GM19023 (cell line): ENCODE data around the gene SMTN.
"Not testable (repeated sequence)": the region's sequence is repeated elsewhere in the genome, so short reads cannot be mapped to it uniquely, and the experiment has no call there.

ENCODE experiments used
- ATAC-seq: cut with Tn5 transposase; IDR thresholded peaks from one replicate; pipeline ENCODE4 v1.9.1; 2021; ENCODE audit warnings: mild to moderate bottlenecking, moderate library complexity; ENCODE audit not compliant: unreplicated experiment

The SMTN gene

DNA sequence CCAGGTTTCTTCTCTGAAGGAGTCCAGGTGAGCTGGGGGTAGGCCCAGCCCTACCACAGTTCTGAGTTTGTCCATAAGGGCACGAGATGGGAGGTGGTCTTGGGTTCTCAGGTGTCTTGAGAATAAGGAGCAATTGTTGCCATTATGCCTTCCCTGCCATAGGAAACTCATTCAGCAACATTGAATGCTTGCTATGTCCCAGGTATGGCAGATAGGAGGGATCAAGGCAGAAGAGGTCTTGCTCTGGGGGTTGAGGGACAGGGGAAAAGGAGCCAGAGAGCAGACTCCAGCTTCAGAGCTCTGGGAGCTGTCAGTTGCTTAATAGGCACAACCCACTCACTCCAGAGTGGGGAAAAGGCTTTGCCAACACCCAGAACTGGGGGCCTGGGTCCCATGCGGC lies 22.0 kb downstream of the SMTN start:
- no peak for ATAC-seq

DNA sequence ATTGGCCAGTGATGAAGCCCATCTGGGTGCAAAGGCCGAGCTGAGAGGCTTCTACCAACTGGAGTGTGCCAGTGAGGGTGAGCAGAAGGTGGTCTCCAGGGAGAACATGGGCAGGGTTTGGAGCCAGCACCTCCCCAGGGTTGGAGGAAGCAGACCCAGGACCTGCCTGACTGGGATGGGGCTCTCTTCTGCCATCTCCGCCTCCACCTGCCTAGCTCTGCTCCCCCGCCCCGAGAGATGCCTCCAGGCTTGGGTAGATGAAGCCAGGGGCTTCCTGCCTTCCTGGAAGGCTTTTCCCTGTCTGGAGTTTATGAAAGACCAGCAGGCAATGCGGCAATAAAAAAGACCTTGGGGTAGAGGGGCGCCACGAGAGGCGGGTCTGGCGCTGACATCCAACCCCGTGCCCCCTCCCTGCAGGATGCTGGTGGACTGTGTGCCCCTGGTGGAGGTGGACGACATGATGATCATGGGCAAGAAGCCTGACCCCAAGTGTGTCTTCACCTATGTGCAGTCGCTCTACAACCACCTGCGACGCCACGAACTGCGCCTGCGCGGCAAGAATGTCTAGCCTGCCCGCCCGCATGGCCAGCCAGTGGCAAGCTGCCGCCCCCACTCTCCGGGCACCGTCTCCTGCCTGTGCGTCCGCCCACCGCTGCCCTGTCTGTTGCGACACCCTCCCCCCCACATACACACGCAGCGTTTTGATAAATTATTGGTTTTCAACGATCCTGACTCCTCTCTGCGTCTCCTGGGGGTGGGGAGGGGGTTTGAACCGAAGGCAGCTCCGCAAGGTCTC lies 23.0 kb downstream of the SMTN start:
- no peak for ATAC-seq

DNA sequence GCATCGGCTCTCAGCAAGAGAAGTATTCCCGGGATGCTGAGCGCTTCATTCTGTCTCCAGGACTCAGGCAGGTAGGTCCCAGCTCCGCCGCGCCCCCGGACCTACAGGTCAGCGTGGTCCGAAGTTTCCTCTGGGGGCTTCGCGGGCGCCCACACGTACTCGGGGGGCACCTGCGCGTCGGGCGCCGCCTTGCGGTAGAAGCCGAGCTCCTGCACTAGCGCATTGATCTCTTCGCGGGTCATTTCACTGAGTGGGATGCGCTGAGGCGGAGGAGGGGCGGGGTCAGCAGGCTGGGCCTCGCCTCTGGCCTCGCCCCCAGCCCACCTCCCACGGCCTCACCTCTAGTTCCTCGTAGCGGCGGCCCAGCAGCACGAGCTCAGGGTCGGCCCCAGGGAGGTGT lies 23.8 kb downstream of the SMTN start:
- no peak for ATAC-seq

DNA sequence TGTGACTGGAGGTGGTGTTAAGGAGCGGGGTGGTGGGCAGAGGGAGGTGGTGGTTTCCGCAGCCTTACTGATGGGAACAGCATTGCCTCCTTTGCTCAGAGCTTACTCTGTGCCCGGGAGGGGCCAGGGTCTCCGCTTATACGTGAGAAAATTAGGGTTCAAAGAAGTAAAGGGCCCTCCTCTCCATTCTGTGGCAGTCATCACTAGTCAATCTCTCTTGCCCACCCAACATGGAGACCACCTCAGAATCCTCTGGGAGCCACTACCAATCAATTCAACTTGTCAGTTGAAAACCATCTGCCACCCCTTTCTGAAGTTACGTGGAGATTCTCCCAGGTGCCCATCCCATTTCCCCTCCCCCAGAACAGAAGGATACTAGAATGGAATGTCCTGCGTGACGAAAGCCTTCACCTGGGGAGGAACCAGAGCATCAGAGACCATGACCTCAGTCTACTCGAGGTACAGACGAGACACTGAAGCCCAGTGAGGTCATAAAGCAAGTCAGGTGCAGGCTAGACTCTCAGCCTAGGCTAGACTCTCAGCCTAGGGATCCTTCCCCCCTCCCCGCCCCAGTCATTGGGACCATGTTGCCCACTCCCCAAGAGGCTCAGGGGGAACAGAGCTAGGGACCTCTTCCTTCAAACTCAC lies 24.3 kb downstream of the SMTN start:
- no peak for ATAC-seq

DNA sequence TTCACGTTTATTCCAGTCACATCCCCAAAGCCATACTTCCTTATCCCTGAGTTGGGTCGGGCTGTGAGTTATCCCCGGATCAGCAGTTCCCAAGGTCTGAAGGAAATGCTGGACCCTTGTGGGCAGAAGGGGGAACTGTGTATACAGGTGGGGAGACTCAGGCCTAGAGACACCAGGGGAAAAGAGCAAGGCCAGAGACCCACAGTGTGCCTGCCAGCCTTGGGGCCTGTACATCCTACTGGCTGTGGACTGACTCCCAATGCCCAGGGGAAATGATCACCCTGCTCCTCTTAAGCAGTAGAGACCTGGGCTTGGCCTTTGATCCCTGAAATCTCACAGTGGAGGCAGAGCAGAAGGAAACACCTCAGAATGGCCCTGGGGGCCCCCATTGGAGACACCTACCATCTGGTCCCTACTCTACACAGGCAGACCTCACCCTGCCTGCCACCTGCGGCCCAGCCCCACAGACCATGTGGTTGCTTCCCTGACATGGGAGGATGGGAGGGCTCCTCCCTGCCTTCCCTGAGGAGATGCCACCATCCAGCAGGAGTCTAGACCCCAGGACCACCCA lies 25.0 kb downstream of the SMTN start:
- ATAC-seq, result no peak

DNA sequence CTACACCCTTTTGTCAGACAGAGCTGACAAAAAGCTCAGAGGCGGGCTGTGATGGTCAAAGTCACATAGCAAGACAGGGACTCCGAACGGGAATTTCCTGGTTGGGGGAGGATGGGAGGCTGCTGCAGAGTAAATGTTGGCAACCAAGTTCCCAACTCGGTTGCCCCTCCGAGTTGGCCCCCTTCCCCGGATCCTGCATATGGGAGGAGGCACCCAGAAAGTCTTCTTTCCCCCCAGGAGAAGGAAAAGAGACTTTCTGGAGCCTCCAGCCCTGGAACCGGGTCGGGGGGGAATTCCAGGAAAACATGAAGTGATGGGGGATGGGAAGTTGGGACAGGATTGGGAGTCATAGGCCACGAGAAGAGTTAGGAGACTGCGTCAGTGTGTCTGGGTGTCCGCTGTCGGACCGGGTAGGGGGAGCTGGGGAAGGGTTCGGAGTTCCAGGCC lies 25.6 kb downstream of the SMTN start:
- no peak for ATAC-seq

DNA sequence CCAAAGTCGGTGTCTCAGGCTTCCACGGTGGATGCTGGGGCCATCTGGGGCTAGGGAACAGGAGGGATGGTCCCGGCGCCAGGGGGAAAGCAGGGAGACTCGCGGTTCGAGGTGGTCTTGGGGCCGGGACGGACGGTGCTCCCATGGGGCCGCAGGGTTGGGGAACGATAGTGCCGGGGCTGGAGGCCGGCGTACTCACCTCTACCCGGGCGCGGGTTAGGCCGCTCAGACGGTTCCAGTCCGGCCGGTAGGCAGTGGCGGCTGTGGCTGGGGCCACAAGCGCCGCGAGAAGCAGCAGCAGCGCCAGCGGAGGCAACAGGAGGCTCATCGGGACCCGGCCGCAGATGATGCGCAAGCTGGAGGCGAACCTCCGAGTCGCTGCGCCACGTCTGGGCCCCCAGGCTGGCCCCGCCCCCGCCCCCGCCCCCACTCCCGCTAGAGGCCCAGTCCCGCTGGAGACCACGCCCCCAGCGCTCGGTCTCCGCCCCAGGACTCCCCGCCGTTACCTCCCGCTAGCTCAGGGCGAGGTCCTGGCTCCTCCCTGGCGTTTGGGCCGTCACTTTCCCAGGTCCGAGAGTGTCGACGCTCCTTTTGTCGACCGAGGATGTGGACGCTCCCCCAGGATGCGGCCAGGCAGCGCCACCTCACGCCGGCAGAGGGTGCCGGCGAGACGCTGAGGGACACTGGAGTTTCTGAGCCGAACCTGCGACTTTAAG lies 26.2 kb downstream of the SMTN start, which contains the start of gene SELENOM:
Gene SELENOM (minus strand): TSS at position 391 of the 716 bp plus-strand sequence. CDS start 63 bp downstream, at position 328.
- ATAC-seq, result peak; percentile 79

DNA sequence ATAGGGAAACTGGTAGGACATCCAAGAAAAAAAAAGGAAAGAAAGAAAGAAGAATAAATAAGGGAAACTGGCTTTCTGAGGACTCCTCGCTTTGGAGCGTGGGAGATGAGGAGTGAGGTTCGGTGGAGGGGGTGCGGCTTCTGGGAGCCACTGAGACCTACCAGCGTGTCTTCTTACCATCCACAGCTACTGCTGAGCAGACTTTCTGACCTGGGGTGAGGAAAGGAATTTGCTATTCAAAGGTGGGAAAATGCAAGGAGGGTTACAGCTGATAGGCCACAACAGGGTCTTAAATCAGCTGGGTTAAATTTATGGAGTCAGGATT lies 26.7 kb downstream of the SMTN start:
- ATAC-seq, result peak; percentile 26

DNA sequence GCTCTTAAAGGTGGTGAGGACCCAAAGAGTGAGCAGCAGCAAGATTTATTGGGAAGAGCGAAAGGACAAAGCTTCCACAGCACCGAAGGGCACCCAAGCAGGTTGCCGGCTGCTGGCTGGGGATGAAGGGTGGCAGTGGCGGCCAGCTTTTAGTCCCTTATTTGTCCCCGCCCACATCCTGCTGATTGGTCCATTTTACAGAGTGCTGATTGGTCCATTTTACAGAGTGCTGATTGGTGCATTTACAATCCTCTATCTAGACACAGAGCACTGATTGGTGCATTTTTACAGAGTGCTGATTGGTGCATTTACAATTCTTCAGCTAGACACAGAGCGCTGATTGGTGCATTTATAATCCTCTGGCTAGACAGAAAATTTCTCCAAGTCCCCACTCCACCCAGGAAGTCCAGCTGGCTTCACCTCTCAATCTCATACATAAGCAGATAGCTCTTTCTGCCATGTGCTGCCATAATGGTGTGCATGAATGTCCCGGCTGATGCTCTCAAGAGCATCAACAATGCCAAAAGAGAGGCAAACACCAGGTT lies 31.5 kb downstream of the SMTN start:
- not testable (repeated sequence) for ATAC-seq

DNA sequence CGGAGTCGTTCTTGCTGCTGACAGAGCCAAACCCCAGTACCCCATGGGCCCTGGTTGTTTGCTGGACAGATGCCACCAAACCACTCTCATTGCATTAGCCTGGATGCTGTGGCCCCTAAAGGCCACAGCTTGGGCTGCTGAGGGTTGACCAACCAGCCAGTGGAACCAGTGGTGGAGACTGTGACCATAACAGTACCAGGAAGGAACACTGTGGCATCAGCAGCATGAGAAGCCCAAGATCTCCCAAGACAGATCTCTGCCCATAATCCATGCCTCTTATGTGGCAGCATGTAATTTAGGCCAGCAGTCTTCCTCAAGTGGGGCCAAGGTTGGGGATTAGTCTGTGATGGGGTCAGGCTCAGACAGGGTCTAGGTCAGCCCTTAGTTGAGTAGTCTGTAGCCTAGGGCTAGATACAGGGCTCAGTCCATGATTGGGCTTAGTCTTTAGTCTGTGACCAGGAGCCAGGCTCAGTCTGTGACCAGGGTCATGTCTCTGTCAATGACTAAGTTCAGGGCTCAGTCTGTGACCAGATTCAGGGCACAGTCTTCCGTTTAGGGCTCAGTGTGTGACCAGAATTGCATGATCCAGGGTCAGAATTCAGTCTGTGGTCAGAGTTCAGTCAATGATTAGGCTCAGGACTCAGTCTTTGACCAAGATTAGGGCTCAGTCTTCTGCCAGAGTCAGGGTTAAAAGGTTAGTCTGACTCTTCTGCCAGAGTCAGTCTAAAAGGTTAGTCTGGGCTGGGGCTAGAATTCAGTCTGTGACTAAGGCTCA lies 37.1 kb downstream of the SMTN start:
- ATAC-seq, result no peak

DNA sequence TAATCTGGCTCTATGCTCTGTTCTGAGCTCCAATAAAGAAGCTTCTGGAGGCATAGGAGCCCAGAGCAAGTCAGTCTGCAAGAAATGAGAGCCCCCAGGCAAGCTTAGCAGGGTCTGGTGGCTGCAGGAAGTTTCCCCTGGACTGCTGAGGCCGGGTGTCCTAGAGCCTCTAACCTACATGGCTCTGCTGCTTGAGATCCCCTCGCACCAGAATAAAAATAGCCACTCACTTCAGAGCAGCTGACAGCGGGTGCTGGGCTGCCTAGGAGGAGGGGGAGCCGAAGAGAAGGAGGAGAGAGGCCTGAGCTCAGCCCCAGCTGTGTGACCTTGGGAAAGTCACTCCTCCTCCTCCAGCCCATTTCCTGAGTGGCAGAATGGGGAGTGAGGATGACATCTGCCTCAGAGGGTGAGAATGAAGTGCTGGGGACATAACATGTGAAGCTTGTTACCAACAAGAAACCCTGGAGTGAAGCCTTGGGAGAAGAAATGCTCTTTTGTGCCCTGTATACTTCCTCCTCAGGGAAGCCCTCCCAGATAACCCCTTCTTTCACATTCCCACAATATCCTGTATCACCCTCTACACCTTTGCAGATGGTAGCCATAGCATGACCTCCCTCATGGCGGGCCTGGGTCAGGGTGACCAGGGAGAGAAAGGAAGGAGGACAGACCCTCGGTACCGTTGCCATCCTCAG lies 38.1 kb downstream of the SMTN start:
- ATAC-seq, result no peak

DNA sequence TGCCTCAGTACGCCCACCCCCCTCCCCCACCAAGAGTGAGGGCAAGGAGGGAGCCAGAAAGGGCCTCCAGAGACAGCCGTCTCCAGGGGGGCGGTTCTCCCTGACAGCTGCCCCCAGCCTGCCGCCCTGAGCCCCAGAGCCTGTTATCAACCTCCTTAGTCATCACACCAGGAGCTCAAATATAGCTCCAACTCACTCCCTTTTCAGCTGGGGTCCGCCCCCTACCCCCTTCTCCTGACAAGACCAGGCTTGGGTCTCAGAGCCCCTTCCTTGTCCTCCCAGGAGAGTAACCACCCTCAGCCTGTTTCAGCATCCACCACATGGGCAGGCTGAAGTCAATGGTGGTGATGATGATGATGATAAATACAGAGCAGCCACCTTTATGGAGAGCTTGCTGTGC lies 39.1 kb downstream of the SMTN start:
- no peak for ATAC-seq

DNA sequence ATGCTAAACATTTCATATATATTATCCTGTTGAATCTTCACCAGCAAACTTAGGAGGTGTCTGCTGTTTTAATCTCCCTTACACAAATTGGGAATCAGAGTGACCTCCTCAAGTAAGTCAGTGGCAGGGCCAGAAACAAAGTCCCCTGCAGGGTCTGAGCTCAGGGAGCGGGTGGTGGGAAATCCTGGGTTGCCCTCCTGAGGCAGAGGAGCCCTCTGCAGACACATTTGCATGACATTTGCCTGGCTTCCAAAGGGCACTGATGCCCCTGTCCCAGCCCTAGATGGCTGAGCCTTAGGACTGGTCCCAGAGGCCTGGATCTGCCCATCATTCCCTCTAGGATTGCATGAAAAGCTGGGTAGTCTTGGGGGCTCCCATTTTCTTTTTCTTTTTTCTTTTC lies 39.5 kb downstream of the SMTN start:
- ATAC-seq, result no peak

DNA sequence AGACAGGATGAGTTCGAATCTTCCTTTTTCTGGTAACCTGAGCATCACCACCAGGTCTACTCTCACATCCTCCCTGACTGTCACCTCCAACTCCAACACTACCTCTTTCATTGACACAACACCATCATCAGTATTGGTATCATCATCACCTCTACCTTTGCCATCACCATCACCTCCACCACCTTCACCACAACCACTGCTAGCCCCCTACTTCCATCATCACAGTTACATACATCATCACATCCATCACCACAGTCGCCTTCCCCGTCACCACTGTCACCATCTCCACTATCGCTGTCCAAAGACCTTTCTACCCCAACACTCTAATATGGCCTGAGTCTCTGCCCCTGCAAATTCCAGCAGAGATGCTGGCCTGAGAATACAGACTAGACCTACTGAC lies 40.3 kb downstream of the SMTN start:
- no peak for ATAC-seq

DNA sequence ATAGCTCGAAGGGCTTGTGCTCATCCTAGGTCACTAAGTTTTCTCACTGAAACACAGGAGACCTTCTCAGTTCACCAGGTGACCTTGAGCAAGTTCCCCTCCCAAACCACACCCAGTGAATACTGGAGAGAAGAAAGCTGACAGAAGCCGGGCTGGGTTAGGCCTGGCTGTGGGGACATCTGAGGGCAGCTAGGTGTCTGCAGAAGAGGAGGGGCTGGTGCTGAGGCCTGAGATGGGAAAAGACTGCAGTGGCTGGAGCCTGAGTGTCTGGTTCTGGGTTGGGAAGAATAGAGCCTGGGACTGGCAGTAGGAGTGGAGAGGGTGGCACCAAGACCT lies 41.0 kb downstream of the SMTN start:
- ATAC-seq, result no peak

DNA sequence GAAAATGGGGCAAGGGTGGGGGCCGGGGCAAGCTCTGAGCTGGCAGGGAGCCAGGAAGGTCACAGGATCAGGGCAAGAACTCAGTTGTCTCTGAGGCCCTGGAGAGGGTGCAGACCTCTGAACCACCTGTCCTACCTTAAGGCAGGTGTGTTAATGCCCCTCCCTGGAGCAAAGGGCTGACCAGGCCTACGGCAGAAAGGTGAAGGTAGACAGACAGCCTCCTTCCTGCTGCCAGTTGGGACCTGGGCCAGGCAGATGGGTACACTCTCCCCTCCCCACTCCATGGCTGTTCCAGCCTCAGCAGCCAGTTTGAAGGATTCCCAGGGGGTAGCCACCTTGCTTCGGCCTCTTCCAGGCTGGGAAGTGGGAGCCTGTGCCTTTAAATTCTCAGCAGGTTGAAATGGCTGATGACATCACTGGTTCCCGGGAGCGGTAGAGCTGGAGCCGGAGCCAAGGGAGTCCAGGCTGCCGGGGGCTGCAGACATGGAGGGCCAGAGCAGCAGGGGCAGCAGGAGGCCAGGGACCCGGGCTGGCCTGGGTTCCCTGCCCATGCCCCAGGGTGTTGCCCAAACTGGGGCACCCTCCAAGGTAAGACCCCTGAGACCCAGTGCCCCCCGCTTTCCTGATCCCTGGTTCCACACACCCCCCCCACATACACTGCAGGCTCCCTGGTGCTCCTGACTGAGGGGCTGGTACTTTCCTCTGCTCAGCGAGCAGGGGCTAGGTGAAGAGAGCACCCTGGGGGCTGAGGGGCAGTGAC lies 41.6 kb downstream of the SMTN start, which contains the start of gene INPP5J:
Gene INPP5J (plus strand): TSS at position 435 of the 760 bp plus-strand sequence. CDS start 49 bp downstream, at position 484.
- ATAC-seq, result no peak

DNA sequence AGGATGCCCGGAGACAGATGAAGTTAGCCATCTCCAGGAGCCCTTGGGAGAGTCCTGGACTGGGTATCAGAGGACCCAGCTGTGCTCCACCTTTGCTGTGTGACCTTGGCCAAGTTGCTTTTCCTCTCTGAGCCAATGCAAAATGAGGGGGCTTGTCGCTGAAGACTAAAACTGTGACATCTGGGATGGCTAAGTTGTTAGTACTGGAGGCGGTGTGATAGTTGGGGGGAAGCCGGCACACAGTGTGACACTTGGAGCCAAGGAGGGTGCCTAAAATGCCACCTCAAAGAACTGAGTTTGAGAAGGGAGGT lies 42.1 kb downstream of the SMTN start:
- ATAC-seq, result no peak

DNA sequence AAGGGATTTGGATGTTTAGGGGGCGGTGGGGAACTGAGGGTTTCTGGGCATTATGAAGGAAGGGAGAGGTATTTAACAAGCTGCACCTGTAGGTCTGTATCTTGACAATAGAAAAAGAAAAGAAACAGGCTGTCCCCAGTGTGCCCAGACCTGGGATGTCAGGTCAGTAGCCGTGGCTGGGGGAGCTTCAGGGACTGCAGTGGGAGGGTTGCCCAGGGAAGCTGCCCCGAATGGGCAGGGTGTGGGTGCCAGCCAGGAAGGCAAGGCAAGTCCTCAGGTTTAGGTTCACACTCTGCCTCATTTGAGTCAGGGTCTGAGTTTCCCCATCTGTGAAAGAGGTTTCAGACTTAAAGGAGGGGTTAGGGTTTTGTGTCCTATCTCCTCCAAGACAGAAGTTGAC lies 43.2 kb downstream of the SMTN start:
- no peak for ATAC-seq

DNA sequence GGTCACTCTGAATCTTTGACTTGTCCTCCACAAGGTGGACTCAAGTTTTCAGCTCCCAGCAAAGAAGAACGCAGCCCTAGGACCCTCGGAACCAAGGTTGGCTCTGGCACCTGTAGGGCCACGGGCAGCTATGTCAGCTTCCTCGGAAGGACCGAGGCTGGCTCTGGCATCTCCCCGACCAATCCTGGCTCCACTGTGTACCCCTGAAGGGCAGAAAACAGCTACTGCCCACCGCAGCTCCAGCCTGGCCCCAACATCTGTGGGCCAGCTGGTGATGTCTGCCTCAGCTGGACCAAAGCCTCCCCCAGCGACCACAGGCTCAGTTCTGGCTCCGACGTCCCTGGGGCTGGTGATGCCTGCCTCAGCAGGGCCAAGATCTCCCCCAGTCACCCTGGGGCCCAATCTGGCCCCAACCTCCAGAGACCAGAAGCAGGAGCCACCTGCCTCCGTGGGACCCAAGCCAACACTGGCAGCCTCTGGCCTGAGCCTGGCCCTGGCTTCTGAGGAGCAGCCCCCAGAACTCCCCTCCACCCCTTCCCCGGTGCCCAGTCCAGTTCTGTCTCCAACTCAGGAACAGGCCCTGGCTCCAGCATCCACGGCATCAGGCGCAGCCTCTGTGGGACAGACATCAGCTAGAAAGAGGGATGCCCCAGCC lies 43.8 kb downstream of the SMTN start:
- no peak for ATAC-seq
